ENCODE measurements around the gene TMEM151B. TPM values are rescaled to one million over a fixed set of nuclear protein-coding genes. Genes with fewer than 3 reads are reported as not detected.

TMEM151B gene
- polyA plus RNA-seq, 1 of the 3 experiments (the other 2 are of a cell fraction), result 0.05 TPM

- TF ChIP-seq, protein P1, sequence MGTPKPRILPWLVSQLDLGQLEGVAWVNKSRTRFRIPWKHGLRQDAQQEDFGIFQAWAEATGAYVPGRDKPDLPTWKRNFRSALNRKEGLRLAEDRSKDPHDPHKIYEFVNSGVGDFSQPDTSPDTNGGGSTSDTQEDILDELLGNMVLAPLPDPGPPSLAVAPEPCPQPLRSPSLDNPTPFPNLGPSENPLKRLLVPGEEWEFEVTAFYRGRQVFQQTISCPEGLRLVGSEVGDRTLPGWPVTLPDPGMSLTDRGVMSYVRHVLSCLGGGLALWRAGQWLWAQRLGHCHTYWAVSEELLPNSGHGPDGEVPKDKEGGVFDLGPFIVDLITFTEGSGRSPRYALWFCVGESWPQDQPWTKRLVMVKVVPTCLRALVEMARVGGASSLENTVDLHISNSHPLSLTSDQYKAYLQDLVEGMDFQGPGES (IDR thresholded peaks at IDR 0.05; ENCODE audit: low read depth, low read length), result no peak
- TF ChIP-seq TAF1 (IDR thresholded peaks at IDR 0.05; ENCODE audit: borderline replicate concordance, low read depth, low read length), result no peak
- TF ChIP-seq MXI1 (IDR thresholded peaks at IDR 0.05; ENCODE audit: low read depth, low read length), result no peak
- TF ChIP-seq CHD2 (IDR thresholded peaks at IDR 0.05; ENCODE audit: low read length, partially characterized antibody), result no peak
- TF ChIP-seq TEAD4 (IDR thresholded peaks at IDR 0.05; ENCODE audit: borderline replicate concordance, insufficient read depth), result no peak
- no peak for TF ChIP-seq NFIC (IDR thresholded peaks at IDR 0.05; ENCODE audit: borderline replicate concordance)
- no peak for TF ChIP-seq TCF12 (IDR thresholded peaks at IDR 0.05)
Measured at GRCh38 chr6:44339301-44339700, 69.1 kb downstream of the TMEM151B start (continued).

DNA sequence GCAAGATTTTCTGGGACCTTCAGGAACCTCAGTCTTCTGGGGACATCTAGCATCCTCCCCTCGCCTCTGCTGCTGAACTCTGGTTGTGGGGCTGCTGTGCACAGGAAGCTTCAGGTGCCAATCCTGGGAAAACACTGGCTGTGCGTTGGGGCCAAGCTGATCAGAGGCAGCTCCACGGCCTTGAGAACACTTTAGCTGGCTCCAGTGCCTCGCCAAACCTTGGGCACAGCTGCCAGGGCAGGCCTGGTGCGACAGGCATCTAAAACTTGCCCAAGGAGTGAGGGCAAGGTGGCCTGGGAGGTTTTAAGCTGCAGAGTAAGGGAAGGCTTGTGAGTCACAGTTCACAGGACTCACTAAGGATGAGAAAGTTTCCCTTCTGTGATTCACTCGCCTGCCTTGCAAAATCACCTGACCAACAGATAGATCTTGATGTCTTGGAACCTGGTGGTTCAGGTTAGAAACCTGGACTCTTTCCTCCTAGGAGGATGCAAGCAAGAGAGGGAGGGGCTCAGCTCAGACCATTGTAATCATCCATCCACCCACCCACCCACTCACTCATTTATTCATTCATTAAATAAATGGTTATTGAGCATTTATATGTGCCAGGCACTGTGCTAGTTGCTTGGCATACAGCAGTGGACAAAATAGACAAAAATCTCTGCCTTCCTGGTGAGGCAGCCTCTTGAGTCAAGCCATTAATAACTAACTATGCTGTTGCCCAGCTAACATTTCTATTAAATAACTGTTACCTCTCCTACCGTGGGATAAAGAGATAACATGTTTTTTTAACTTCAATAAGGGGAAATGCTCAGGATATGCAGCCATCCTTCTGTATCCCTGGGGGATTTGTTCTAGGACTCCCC lies 69.7 kb downstream of the TMEM151B start:
- no peak for DNase-seq
- H3K9ac ChIP-seq, result no peak overlapping the region
- no peak overlapping the region for H3K27ac ChIP-seq (ENCODE audit: low read depth in 2 of 2, low read length in 1 of 2)
- H3K4me1 ChIP-seq (ENCODE audit: control insufficient read depth in 1 of 2, insufficient read depth in 2 of 2, low read depth in 1 of 2, low read length in 1 of 2), result peaks cover 0 to 24% of the 10 kb centered on the region in 2 experiments; a peak in 2 of 4 replicates
- H3K4me3 ChIP-seq (ENCODE audit: low read depth in 2 of 2, low read length in 1 of 2), result no peak overlapping the region
- no peaks in the 10 kb centered on the region for H3F3A ChIP-seq (replicated peaks; ENCODE audit: insufficient read depth)
- WGBS (ENCODE audit: low lambda C conversion rate), result 61% methylated on average over 5 of the region's 7 CpGs
- H3K9me2 ChIP-seq, result no peaks in the 10 kb centered on the region
- POLR2A ChIA-PET, result no interaction called here
- TF ChIP-seq RFX5 (IDR thresholded peaks at IDR 0.05; ENCODE audit: low read length), result no peak
- TF ChIP-seq CTCF (IDR thresholded peaks at IDR 0.05), result no peak
- TF ChIP-seq, protein P2, sequence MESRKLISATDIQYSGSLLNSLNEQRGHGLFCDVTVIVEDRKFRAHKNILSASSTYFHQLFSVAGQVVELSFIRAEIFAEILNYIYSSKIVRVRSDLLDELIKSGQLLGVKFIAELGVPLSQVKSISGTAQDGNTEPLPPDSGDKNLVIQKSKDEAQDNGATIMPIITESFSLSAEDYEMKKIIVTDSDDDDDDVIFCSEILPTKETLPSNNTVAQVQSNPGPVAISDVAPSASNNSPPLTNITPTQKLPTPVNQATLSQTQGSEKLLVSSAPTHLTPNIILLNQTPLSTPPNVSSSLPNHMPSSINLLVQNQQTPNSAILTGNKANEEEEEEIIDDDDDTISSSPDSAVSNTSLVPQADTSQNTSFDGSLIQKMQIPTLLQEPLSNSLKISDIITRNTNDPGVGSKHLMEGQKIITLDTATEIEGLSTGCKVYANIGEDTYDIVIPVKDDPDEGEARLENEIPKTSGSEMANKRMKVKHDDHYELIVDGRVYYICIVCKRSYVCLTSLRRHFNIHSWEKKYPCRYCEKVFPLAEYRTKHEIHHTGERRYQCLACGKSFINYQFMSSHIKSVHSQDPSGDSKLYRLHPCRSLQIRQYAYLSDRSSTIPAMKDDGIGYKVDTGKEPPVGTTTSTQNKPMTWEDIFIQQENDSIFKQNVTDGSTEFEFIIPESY (IDR thresholded peaks at IDR 0.05; ENCODE audit: borderline replicate concordance, low read depth), result no peak
- TF ChIP-seq, protein P3, sequence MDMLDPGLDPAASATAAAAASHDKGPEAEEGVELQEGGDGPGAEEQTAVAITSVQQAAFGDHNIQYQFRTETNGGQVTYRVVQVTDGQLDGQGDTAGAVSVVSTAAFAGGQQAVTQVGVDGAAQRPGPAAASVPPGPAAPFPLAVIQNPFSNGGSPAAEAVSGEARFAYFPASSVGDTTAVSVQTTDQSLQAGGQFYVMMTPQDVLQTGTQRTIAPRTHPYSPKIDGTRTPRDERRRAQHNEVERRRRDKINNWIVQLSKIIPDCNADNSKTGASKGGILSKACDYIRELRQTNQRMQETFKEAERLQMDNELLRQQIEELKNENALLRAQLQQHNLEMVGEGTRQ (IDR thresholded peaks at IDR 0.05; ENCODE audit: borderline replicate concordance, low read depth, low read length), result no peak
- no peak for TF ChIP-seq RXRA (IDR thresholded peaks at IDR 0.05; ENCODE audit: borderline replicate concordance, low read depth)
- no peak for TF ChIP-seq MEF2A (IDR thresholded peaks at IDR 0.05; ENCODE audit: borderline replicate concordance, low read depth)
- no peak for TF ChIP-seq FOSL2 (IDR thresholded peaks at IDR 0.05; ENCODE audit: borderline replicate concordance, low read depth)
- no peak for TF ChIP-seq TCF12 (IDR thresholded peaks at IDR 0.05)
- no peaks in the 10 kb centered on the region for H3K79me2 ChIP-seq (ENCODE audit: insufficient read depth)
- H3K27me3 ChIP-seq (ENCODE audit: insufficient read depth), result peaks cover 45% of the 10 kb centered on the region
- no peaks in the 10 kb centered on the region for H3K36me3 ChIP-seq (replicated peaks in 1 of 2; ENCODE audit: control insufficient read depth in 1 of 2, insufficient read depth in 2 of 2, low read length in 1 of 2)
- no peak overlapping the region for H3K4me2 ChIP-seq
- H3K9me3 ChIP-seq, result no peaks in the 10 kb centered on the region
- no peaks in the 10 kb centered on the region for H4K20me1 ChIP-seq (ENCODE audit: insufficient read depth)
- CTCF ChIA-PET, result interaction anchor here (1.1 to 10.2 kb wide), 10 partner anchors 11 to 243 kb away, joined by 3 to 220 read pairs (median 16); partner anchors contain the start of genes AARS2, NFKBIE, SLC35B2 and TMEM151B
- no peak overlapping the region for H2AFZ ChIP-seq (ENCODE audit: low read depth)
